Keratinocyte (primary cell): Measurements from ENCODE around the gene PAPPA. TPM values are rescaled to one million over a fixed set of nuclear protein-coding genes. Genes with fewer than 3 reads are reported as not detected.
A peak's percentile ranks its signal among the peaks of the same experiment; 100 is the strongest.

Experiments used
- DNase-seq: peaks from one replicate; pipeline ENCODE4 v3.0.0-alpha.2; 2011; ENCODE audit warnings: low read depth, missing footprints, low spot score
- FAIRE-seq: peaks from 2 replicates; lab custom pipeline; 2011; peaks lifted over from hg19 to GRCh38; lab: Jason Lieb, UNC
- H2AFZ ChIP-seq: 2 replicates; pipeline ENCODE4 v1.6.0; 2012; ENCODE audit warnings: low read length, control low read depth, inconsistent platforms; ENCODE audit not compliant: control insufficient read depth
- H3K27ac ChIP-seq: 2 replicates; pipeline ENCODE4 v1.5.1; 2011; ENCODE audit warnings: low read length; ENCODE audit not compliant: control insufficient read depth, insufficient read depth
- H3K27me3 ChIP-seq: 3 replicates; pipeline ENCODE4 v1.6.0; 2011; ENCODE audit warnings: low read length; ENCODE audit not compliant: control insufficient read depth, insufficient read depth; ENCODE audit errors: extremely low read depth
- H3K36me3 ChIP-seq, 2 experiments: 2 replicates in 1 of 2; 3 replicates in 1 of 2; pipeline ENCODE4 v1.5.1; 2011; ENCODE audit warnings: low read length in 2 of 2, mild to moderate bottlenecking in 1 of 2; ENCODE audit not compliant: control insufficient read depth in 2 of 2, insufficient read depth in 2 of 2; ENCODE audit errors: extremely low read depth in 1 of 2
- H3K4me1 ChIP-seq: 3 replicates; pipeline ENCODE4 v1.5.1; 2011; ENCODE audit warnings: low read length; ENCODE audit not compliant: control insufficient read depth, insufficient read depth; ENCODE audit errors: extremely low read depth
- H3K4me2 ChIP-seq: 3 replicates; pipeline ENCODE4 v1.6.0; 2011; ENCODE audit warnings: low read depth, low read length; ENCODE audit not compliant: control insufficient read depth, insufficient read depth; ENCODE audit errors: extremely low read depth
- H3K4me3 ChIP-seq, 3 experiments: fragments of 200-600 bp in 1 of 3; sonication (generic) in 1 of 3; 2 replicates in 2 of 3; 3 replicates in 1 of 3; pipeline ENCODE4 v1.5.1; 2011 to 2016; ENCODE audit warnings: low read length in 3 of 3, mild to moderate bottlenecking in 3 of 3, control low read depth in 2 of 3, inconsistent platforms in 1 of 3, low read depth in 1 of 3, mixed read lengths in 1 of 3, mixed run types in 1 of 3, moderate library complexity in 1 of 3; ENCODE audit not compliant: control insufficient read depth in 2 of 3, insufficient read depth in 2 of 3; ENCODE audit errors: extremely low read depth in 1 of 3
- H3K79me2 ChIP-seq: 2 replicates; pipeline ENCODE4 v1.6.0; 2012; ENCODE audit warnings: low read length; ENCODE audit not compliant: control insufficient read depth, insufficient read depth
- H3K9ac ChIP-seq: 3 replicates; pipeline ENCODE4 v1.6.0; 2011; ENCODE audit warnings: low read length; ENCODE audit not compliant: control insufficient read depth, insufficient read depth; ENCODE audit errors: extremely low read depth
- H3K9me1 ChIP-seq: 3 replicates; pipeline ENCODE4 v1.6.0; 2011; ENCODE audit warnings: low read length; ENCODE audit not compliant: control insufficient read depth, insufficient read depth; ENCODE audit errors: extremely low read depth
- H3K9me3 ChIP-seq: 2 replicates; pipeline ENCODE4 v1.5.1; 2012; ENCODE audit warnings: low read depth, low read length; ENCODE audit not compliant: control insufficient read depth
- H4K20me1 ChIP-seq: 3 replicates; pipeline ENCODE4 v1.6.0; 2011; ENCODE audit warnings: low read length; ENCODE audit not compliant: control insufficient read depth, insufficient read depth; ENCODE audit errors: extremely low read depth
- EZH2 ChIP-seq: IDR thresholded peaks from one replicate; pipeline ENCODE4 v1.6.1; 2012; ENCODE audit warnings: inconsistent platforms, mild to moderate bottlenecking, low read length, moderate library complexity
- dilution Hi-C: fragments of 300-500 bp; cut with MboI; formaldehyde crosslinking; loops from one replicate; pipeline ENCODE4 v1.7.0; 2020; ENCODE audit warnings: low sequenced_read_pairs; ENCODE audit not compliant: extremely low pct_ligation_motif_present
- polyA plus RNA-seq, 5 experiments: library from polyadenylated mRNA; depleted of rRNA in 3 of 5; stranded (reverse) in 3 of 5; stranded (forward) in 1 of 5; unstranded in 1 of 5; fragments of >200 nt; gene quantifications; 1 replicate in 1 of 5; 2 replicates in 3 of 5; 3 replicates in 1 of 5; pipeline versions ENCODE4 v1.2.1 to v1.2.3, GENCODE V29; 2011 to 2012; ENCODE audit warnings: missing spikeins in 2 of 5, low read depth in 1 of 5, low replicate concordance in 1 of 5
- TF ChIP-seq, protein P1 (sequence below), 3 experiments: IDR thresholded peaks in 1 of 3; conservative IDR thresholded peaks in 1 of 3; optimal IDR thresholded peaks in 1 of 3; 2 replicates in 2 of 3; 3 replicates in 1 of 3; pipeline versions ENCODE3 to v1.5.1; 2011; ENCODE audit warnings: low read length in 3 of 3, mild to moderate bottlenecking in 3 of 3, moderate library complexity in 2 of 3, control low read depth in 1 of 3, inconsistent platforms in 1 of 3; ENCODE audit not compliant: insufficient read depth in 2 of 3; ENCODE audit errors: extremely low read depth in 1 of 3

PAPPA gene
- polyA plus RNA-seq, 1 donor (not counting 4 experiments of a cell fraction or from before 2014, with no cell fraction given): 0.77 TPM

DNA sequence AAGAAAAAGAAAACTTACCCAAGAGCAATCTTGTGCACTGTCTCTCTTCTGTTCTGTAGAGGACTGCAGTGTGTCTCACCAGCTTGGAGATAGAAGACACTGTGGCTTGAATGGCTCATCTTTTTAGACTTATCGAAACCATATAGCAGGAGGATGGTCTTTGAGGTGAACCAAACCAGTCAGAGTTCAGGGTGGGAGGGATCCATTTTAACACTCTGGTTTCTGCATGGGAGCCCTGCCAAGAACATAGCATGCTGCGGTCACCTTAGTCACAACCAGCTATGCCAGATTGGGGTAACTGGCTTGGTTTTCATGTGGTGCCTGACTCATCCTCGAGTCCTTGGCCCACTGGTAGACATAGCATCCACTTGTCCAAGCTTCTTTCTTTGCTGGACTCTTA lies 135.1 kb downstream of the PAPPA start:
- no peaks in the 10 kb centered on the region for H3K9me3 ChIP-seq
- no peaks in the 10 kb centered on the region for H3K4me1 ChIP-seq
- H3K27me3 ChIP-seq: peaks cover 3% of the 10 kb centered on the region
- H3K36me3 ChIP-seq: no peaks in the 10 kb centered on the region
- H3K9ac ChIP-seq: no peak overlapping the region
- no peak overlapping the region for H3K27ac ChIP-seq
- dilution Hi-C loops: no loop called here
- no peaks in the 10 kb centered on the region for H4K20me1 ChIP-seq
- H3K9me1 ChIP-seq: no peaks in the 10 kb centered on the region
- TF ChIP-seq EZH2: no peak
- TF ChIP-seq, protein P1, sequence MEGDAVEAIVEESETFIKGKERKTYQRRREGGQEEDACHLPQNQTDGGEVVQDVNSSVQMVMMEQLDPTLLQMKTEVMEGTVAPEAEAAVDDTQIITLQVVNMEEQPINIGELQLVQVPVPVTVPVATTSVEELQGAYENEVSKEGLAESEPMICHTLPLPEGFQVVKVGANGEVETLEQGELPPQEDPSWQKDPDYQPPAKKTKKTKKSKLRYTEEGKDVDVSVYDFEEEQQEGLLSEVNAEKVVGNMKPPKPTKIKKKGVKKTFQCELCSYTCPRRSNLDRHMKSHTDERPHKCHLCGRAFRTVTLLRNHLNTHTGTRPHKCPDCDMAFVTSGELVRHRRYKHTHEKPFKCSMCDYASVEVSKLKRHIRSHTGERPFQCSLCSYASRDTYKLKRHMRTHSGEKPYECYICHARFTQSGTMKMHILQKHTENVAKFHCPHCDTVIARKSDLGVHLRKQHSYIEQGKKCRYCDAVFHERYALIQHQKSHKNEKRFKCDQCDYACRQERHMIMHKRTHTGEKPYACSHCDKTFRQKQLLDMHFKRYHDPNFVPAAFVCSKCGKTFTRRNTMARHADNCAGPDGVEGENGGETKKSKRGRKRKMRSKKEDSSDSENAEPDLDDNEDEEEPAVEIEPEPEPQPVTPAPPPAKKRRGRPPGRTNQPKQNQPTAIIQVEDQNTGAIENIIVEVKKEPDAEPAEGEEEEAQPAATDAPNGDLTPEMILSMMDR (optimal IDR thresholded peaks at IDR 0.05 in 1 of 3, IDR thresholded peaks at IDR 0.05 in 1 of 3, conservative IDR thresholded peaks at IDR 0.05 in 1 of 3; ENCODE audit: extremely low read depth in 1 of 3, insufficient read depth in 2 of 3, low read length in 3 of 3): no peak
- H3K4me2 ChIP-seq: no peak overlapping the region
- FAIRE-seq (no peak), DNase-seq (peak; percentile 19)
- H3K79me2 ChIP-seq: no peaks in the 10 kb centered on the region
- H2AFZ ChIP-seq: no peak overlapping the region
- H3K4me3 ChIP-seq: no peak overlapping the region

DNA sequence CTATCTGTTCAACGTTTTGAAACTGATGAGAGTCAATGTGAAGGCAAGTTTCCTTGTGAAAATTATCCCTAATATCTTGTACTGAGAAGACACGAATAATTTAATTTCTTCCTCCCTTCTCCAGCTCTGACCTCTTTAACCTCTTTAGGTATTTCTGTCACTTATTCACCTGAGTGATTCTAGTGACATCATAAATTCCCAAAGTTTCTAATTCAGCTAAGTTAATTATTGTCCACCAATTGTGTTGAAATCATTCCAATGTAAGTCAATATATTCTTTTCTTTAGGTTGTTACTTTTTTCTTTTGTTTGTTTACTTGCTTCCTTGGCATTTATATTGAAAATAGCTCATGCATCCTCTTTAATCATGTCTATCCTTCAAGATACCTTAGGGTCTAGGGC lies 143.8 kb downstream of the PAPPA start:
- H3K36me3 ChIP-seq: no peaks in the 10 kb centered on the region
- no peak for FAIRE-seq
- no peak overlapping the region for H3K9ac ChIP-seq
- H3K27ac ChIP-seq: no peak overlapping the region
- H3K9me3 ChIP-seq: no peaks in the 10 kb centered on the region
- no peaks in the 10 kb centered on the region for H3K9me1 ChIP-seq
- H3K4me3 ChIP-seq: no peak overlapping the region
- DNase-seq: no peak
- dilution Hi-C loops: no loop called here
- H2AFZ ChIP-seq: no peak overlapping the region
- TF ChIP-seq, protein P1 (optimal IDR thresholded peaks at IDR 0.05 in 1 of 3, IDR thresholded peaks at IDR 0.05 in 1 of 3, conservative IDR thresholded peaks at IDR 0.05 in 1 of 3; ENCODE audit: extremely low read depth in 1 of 3, insufficient read depth in 2 of 3, low read length in 3 of 3): no peak
- TF ChIP-seq EZH2: no peak
- H4K20me1 ChIP-seq: no peaks in the 10 kb centered on the region
- no peaks in the 10 kb centered on the region for H3K27me3 ChIP-seq
- no peak overlapping the region for H3K4me2 ChIP-seq
- H3K4me1 ChIP-seq: no peaks in the 10 kb centered on the region
- H3K79me2 ChIP-seq: no peaks in the 10 kb centered on the region
